Smooth muscle cell (in vitro differentiated cells): ENCODE data around the gene ADAMTS17. TPM values are rescaled to one million over a fixed set of nuclear protein-coding genes. Genes with fewer than 3 reads are reported as not detected.

Source experiments
- DNase-seq: peaks from one replicate; lab custom pipeline; 2025; ENCODE audit not compliant: unreplicated experiment; lab: John Stamatoyannopoulos, UW
- H2AFZ ChIP-seq: fragments of 200-600 bp; sonication (generic); 2 replicates; pipeline ENCODE4 v1.6.0; 2016; ENCODE audit warnings: antibody characterized with exemption, low read depth, mild to moderate bottlenecking
- H3F3A ChIP-seq: fragments of 200-600 bp; sonication (generic); 2 replicates; pipeline ENCODE4 v1.6.0; 2017; ENCODE audit warnings: antibody characterized with exemption, low read depth
- H3K27ac ChIP-seq: fragments of 200-600 bp; sonication (generic); 2 replicates; pipeline ENCODE4 v1.5.1; 2016; ENCODE audit warnings: low read depth, mild to moderate bottlenecking
- H3K27me3 ChIP-seq: fragments of 200-600 bp; sonication (generic); 2 replicates; pipeline ENCODE4 v1.6.1; 2016; ENCODE audit warnings: low read depth, mild to moderate bottlenecking
- H3K36me3 ChIP-seq: fragments of 200-600 bp; sonication (generic); 2 replicates; pipeline ENCODE4 v1.5.1; 2016; ENCODE audit warnings: low read depth
- H3K4me1 ChIP-seq: fragments of 200-600 bp; sonication (generic); 2 replicates; pipeline ENCODE4 v1.5.1; 2016; ENCODE audit warnings: low read depth
- H3K4me2 ChIP-seq: fragments of 200-600 bp; sonication (generic); 2 replicates; pipeline ENCODE4 v1.6.0; 2016; ENCODE audit warnings: mild to moderate bottlenecking
- H3K4me3 ChIP-seq: fragments of 200-600 bp; sonication (generic); 2 replicates; pipeline ENCODE4 v1.5.1; 2016; ENCODE audit warnings: mild to moderate bottlenecking
- H3K79me2 ChIP-seq: fragments of 200-600 bp; sonication (generic); 2 replicates; pipeline ENCODE4 v1.6.0; 2016; ENCODE audit warnings: low read depth, mild to moderate bottlenecking
- H3K9ac ChIP-seq: fragments of 200-600 bp; sonication (generic); 2 replicates; pipeline ENCODE4 v1.6.0; 2016; ENCODE audit warnings: low read depth
- H3K9me3 ChIP-seq: fragments of 200-600 bp; sonication (generic); replicated peaks from 2 replicates; pipeline ENCODE4 v1.5.1; 2016; ENCODE audit warnings: low read depth
- H4K20me1 ChIP-seq: fragments of 200-600 bp; sonication (generic); 2 replicates; pipeline ENCODE4 v1.6.0; 2016; ENCODE audit warnings: low read depth
- WGBS: methylation state at CpG from one replicate; pipeline ENCODE4 v1.1.7; 2016; ENCODE audit warnings: low lambda C conversion rate; 5-methylcytosine and 5-hydroxymethylcytosine counted together
- polyA plus RNA-seq: library from polyadenylated mRNA; unstranded; fragments of >200 nt; fragmentation: Nextera tagmentation; extraction: Ambion mirVana; gene quantifications from 2 replicates; pipeline ENCODE4 v1.2.1, GENCODE V29; 2016
- total RNA-seq: library from RNA; depleted of rRNA; stranded (reverse); fragments of >200 nt; gene quantifications from 2 replicates; pipeline ENCODE4 v1.2.3, GENCODE V29; 2014
- TF ChIP-seq, protein P1 (sequence below): fragments of 200-600 bp; sonication (generic); IDR thresholded peaks from 2 replicates; pipeline ENCODE4 v1.5.1; 2017; ENCODE audit warnings: borderline replicate concordance, mild to moderate bottlenecking, antibody characterized with exemption; ENCODE audit not compliant: insufficient read depth, poor library complexity, severe bottlenecking

The ADAMTS17 gene
- total and polyA plus RNA-seq, 2 experiments from 2014 or later = 0.63 to 3.1 TPM

DNA sequence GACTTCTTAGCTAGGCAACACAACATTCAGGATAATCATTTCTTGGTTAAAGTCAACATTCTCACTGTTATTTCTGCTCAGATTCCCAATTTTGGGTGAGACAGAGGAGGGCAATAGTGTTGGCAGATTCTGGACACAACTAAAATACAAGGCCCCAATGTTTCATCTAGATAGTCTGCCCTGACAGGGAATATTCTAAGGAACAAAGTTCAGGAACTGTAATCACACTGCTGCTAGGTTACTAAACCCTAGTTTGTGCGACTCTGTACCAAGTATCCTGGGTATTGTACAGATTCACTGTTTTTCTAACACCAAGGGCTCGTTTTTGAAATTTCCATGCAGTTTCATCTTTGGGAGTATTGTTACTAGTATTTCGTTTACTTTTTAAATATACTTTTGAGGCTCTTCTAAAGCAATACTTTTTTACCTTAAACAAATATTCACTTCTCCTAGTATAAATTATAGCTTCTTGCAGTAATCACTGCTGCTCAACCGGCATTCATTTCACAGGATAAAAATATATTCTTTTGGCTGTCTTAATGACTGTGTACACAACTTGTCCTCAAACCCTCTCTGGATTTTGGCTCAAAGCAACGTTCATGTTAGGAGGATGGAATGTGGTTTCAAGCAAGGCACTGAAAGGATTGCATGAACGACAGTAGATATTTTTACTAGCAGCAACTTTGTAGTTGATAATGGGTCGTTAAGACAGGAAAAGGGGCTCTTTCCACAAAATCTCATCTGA is 167.4 kb downstream of the ADAMTS17 start:
- H3K9me3 ChIP-seq = no peaks in the 10 kb centered on the region
- no peak for DNase-seq
- H3F3A ChIP-seq = no peaks in the 10 kb centered on the region
- no peak overlapping the region for H3K9ac ChIP-seq
- no peak overlapping the region for H2AFZ ChIP-seq
- no peak overlapping the region for H3K27ac ChIP-seq
- WGBS = 58% methylated on average over 7 of the region's 7 CpGs
- H3K27me3 ChIP-seq = no peaks in the 10 kb centered on the region
- H3K4me3 ChIP-seq = no peak overlapping the region
- no peaks in the 10 kb centered on the region for H3K79me2 ChIP-seq
- H3K36me3 ChIP-seq = no peaks in the 10 kb centered on the region
- TF ChIP-seq, protein P1, sequence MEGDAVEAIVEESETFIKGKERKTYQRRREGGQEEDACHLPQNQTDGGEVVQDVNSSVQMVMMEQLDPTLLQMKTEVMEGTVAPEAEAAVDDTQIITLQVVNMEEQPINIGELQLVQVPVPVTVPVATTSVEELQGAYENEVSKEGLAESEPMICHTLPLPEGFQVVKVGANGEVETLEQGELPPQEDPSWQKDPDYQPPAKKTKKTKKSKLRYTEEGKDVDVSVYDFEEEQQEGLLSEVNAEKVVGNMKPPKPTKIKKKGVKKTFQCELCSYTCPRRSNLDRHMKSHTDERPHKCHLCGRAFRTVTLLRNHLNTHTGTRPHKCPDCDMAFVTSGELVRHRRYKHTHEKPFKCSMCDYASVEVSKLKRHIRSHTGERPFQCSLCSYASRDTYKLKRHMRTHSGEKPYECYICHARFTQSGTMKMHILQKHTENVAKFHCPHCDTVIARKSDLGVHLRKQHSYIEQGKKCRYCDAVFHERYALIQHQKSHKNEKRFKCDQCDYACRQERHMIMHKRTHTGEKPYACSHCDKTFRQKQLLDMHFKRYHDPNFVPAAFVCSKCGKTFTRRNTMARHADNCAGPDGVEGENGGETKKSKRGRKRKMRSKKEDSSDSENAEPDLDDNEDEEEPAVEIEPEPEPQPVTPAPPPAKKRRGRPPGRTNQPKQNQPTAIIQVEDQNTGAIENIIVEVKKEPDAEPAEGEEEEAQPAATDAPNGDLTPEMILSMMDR = no peak
- no peak overlapping the region for H3K4me2 ChIP-seq
- no peaks in the 10 kb centered on the region for H4K20me1 ChIP-seq
- H3K4me1 ChIP-seq = no peaks in the 10 kb centered on the region

DNA sequence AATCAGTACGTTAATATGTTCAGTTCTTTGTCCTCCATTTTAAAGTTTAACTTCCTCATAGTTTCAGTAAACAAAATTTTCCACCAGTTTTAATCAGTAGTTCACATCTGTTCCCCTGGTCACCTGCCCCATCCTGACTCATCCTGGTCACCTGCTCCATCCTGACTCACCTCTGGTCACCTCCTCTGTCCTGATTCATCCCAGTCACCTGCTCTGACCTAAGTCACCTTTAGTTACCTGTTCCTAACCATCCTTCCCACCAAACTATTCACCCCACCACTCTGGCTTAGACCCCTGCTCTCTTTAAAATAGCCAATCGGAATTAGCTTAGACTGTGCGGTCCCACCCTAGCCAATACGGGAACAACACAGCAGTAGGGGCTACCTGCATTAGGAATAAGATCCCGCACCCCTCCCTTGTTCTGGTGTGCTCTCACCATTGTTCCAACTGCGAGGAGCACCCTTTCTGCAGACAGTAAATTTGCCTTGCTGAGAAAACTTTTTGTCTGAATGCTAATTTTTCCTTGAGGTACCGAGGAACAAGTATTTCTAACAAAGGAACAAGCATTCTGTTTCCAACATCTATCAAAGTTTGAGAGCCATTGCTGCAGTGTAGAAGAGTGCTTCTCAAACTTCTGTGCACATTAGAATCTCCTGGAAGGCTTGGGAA is 169.3 kb downstream of the ADAMTS17 start:
- DNase-seq = no peak
- no peaks in the 10 kb centered on the region for H3K79me2 ChIP-seq
- H3K4me1 ChIP-seq = no peaks in the 10 kb centered on the region
- H3F3A ChIP-seq = no peaks in the 10 kb centered on the region
- 91% methylated on average over 7 of the region's 7 CpGs for WGBS
- H2AFZ ChIP-seq = no peak overlapping the region
- no peaks in the 10 kb centered on the region for H3K9me3 ChIP-seq
- no peaks in the 10 kb centered on the region for H3K27me3 ChIP-seq
- TF ChIP-seq, protein P1 = no peak
- H4K20me1 ChIP-seq = no peaks in the 10 kb centered on the region
- H3K4me2 ChIP-seq = no peak overlapping the region
- no peak overlapping the region for H3K27ac ChIP-seq
- no peaks in the 10 kb centered on the region for H3K36me3 ChIP-seq
- H3K9ac ChIP-seq = no peak overlapping the region
- no peak overlapping the region for H3K4me3 ChIP-seq

DNA sequence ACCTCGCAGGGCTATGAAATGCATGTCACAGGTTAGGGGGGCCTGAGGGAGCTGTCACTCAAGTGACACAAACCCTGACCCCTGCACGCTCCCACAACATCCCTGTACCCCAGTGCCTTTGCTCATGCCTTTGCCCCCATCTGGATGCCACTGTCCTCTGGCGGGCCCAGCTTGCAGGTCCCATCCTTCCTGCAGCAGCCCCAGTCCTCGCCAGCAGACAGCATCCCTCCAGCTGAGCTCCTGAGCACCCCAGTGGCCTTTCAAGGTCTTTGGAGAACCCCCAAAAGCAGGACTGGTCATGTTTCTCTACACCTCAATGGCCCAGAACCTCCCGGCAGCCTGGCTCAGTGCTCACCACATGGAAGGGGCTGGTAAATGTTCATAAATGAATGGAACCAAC is 170.4 kb downstream of the ADAMTS17 start:
- TF ChIP-seq, protein P1 = no peak
- Histone ChIP-seq H3K79me2 (no peaks in the 10 kb centered on the region), H3K27me3 (no peaks in the 10 kb centered on the region), H3K4me1 (no peaks in the 10 kb centered on the region), H3K9ac (no peak overlapping the region), H3K4me2 (no peak overlapping the region), H3K36me3 (no peaks in the 10 kb centered on the region), H3F3A (no peaks in the 10 kb centered on the region), H3K9me3 (no peaks in the 10 kb centered on the region), H3K4me3 (no peak overlapping the region), H4K20me1 (no peaks in the 10 kb centered on the region), H2AFZ (no peak overlapping the region), H3K27ac (no peak overlapping the region)
- no peak for DNase-seq
- 99% methylated on average over 5 of the region's 5 CpGs for WGBS
